ENCODE data around the gene SORBS2. TPM values are rescaled to one million over a fixed set of nuclear protein-coding genes. Genes with fewer than 3 reads are reported as not detected.

Gene SORBS2
- total and polyA plus RNA-seq, 4 donors, result 11.2 to 70.4 (median 26.4) TPM

GRCh38 chr4:185599553-185600243, 212.3 kb downstream of the SORBS2 start:
- Histone ChIP-seq H3K4me1 (ENCODE audit: control insufficient read depth in 5 of 5, insufficient read depth in 5 of 5, low read length in 5 of 5) (peaks cover 0 to 11% (median 5%) of the 10 kb centered on the region in 5 donors), H3K36me3 (ENCODE audit: control insufficient read depth in 4 of 4, insufficient read depth in 4 of 4, low read length in 4 of 4) (peaks cover 0 to 5% (median under 1%) of the 10 kb centered on the region in 4 donors), H3K9ac (ENCODE audit: insufficient read depth in 1 of 2, low read length in 2 of 2) (peak overlapping the region in 1 of 2 donors; percentile 2), H3K27me3 (ENCODE audit: control insufficient read depth in 3 of 3, insufficient read depth in 3 of 3, low read length in 2 of 3) (no peaks in the 10 kb centered on the region), H3K9me3 (ENCODE audit: control insufficient read depth in 4 of 4, insufficient read depth in 3 of 4, low read length in 3 of 4) (no peaks in the 10 kb centered on the region), H3K4me3 (no peak overlapping the region), H3K27ac (ENCODE audit: low read depth in 1 of 2, low read length in 1 of 2) (peak overlapping the region; percentile 5 to 11)
- peak in 1 of 3 donors; percentile 23 for DNase-seq
- ATAC-seq (ENCODE audit: insufficient read depth, low FRiP score), result no peak
- WGBS, 2 donors, result 83 to 89% methylated on average over 12 of the region's 12 CpGs
- no peak for TF ChIP-seq CTCF (IDR thresholded peaks at IDR 0.05; ENCODE audit: control extremely low read depth, extremely low read depth)

GRCh38 chr4:185598846-185599552, 213.0 kb downstream of the SORBS2 start:
- no peak overlapping the region for H3K4me3 ChIP-seq
- H3K36me3 ChIP-seq (ENCODE audit: control insufficient read depth in 4 of 4, insufficient read depth in 4 of 4, low read length in 4 of 4), result peaks cover 0 to 5% (median under 1%) of the 10 kb centered on the region in 4 donors
- no peaks in the 10 kb centered on the region for H3K27me3 ChIP-seq (ENCODE audit: control insufficient read depth in 3 of 3, insufficient read depth in 3 of 3, low read length in 2 of 3)
- 79 to 82% methylated on average over 7 of the region's 7 CpGs for WGBS, 2 donors
- peaks cover 0 to 11% (median 5%) of the 10 kb centered on the region in 5 donors for H3K4me1 ChIP-seq (ENCODE audit: control insufficient read depth in 5 of 5, insufficient read depth in 5 of 5, low read length in 5 of 5)
- no peaks in the 10 kb centered on the region for H3K9me3 ChIP-seq (ENCODE audit: control insufficient read depth in 4 of 4, insufficient read depth in 3 of 4, low read length in 3 of 4)
- peak overlapping the region in 1 of 2 donors; percentile 5 for H3K27ac ChIP-seq (ENCODE audit: low read depth in 1 of 2, low read length in 1 of 2)
- peak in 2 of 3 donors; percentile 71 to 77 for DNase-seq
- peak overlapping the region in 1 of 2 donors; percentile 2 for H3K9ac ChIP-seq (ENCODE audit: insufficient read depth in 1 of 2, low read length in 2 of 2)
- ATAC-seq (ENCODE audit: insufficient read depth, low FRiP score), result no peak
- no peak for TF ChIP-seq CTCF (IDR thresholded peaks at IDR 0.05; ENCODE audit: control extremely low read depth, extremely low read depth)

- no peaks in the 10 kb centered on the region for H3K9me3 ChIP-seq (ENCODE audit: control insufficient read depth in 4 of 4, insufficient read depth in 3 of 4, low read length in 3 of 4)
- H3K4me1 ChIP-seq (ENCODE audit: control insufficient read depth in 5 of 5, insufficient read depth in 5 of 5, low read length in 5 of 5), result peaks cover 0 to 11% (median 5%) of the 10 kb centered on the region in 5 donors
- H3K36me3 ChIP-seq (ENCODE audit: control insufficient read depth in 4 of 4, insufficient read depth in 4 of 4, low read length in 4 of 4), result peaks cover 0 to 5% (median under 1%) of the 10 kb centered on the region in 4 donors
- peak overlapping the region in 1 of 2 donors; percentile 51 for H3K27ac ChIP-seq (ENCODE audit: low read depth in 1 of 2, low read length in 1 of 2)
- ATAC-seq (ENCODE audit: insufficient read depth, low FRiP score) (peak; percentile 71), DNase-seq (peak; percentile 86 to 92 (median 89))
- H3K27me3 ChIP-seq (ENCODE audit: control insufficient read depth in 3 of 3, insufficient read depth in 3 of 3, low read length in 2 of 3), result no peaks in the 10 kb centered on the region
- no peak overlapping the region for H3K9ac ChIP-seq (ENCODE audit: insufficient read depth in 1 of 2, low read length in 2 of 2)
- no peak overlapping the region for H3K4me3 ChIP-seq
- TF ChIP-seq CTCF (IDR thresholded peaks at IDR 0.05; ENCODE audit: control extremely low read depth, extremely low read depth), result peak; percentile 90
- 34 to 38% methylated on average over 9 of the region's 9 CpGs for WGBS, 2 donors
Measured at GRCh38 chr4:185597532-185598188, 214.3 kb downstream of the SORBS2 start.
